ENCODE data around the gene RBM19.
A peak's percentile ranks its signal among the peaks of the same experiment; 100 is the strongest.

RBM19 gene

GRCh38 chr12:113958108-113958507 lies 8.0 kb downstream of the RBM19 start:
- no peak for TF ChIP-seq FOXK2 (IDR thresholded peaks at IDR 0.05)
- no peak for TF ChIP-seq FOXA1 (IDR thresholded peaks at IDR 0.05)
- TF ChIP-seq TARDBP (IDR thresholded peaks at IDR 0.05), result no peak
- TF ChIP-seq HDGF (IDR thresholded peaks at IDR 0.05; ENCODE audit: borderline replicate concordance), result no peak
- TF ChIP-seq FOXM1 (IDR thresholded peaks at IDR 0.05; ENCODE audit: borderline replicate concordance), result no peak
- no peak for TF ChIP-seq NFRKB (IDR thresholded peaks at IDR 0.05)
- TF ChIP-seq LEF1 (IDR thresholded peaks at IDR 0.05; ENCODE audit: borderline replicate concordance), result no peak
- TF ChIP-seq SP1 (IDR thresholded peaks at IDR 0.05), result no peak
- no peak for TF ChIP-seq ZNF384 (IDR thresholded peaks at IDR 0.05)
- TF ChIP-seq BHLHE40 (IDR thresholded peaks at IDR 0.05; ENCODE audit: borderline replicate concordance), result no peak
- no peak for TF ChIP-seq PKNOX1 (IDR thresholded peaks at IDR 0.05)
- no peak for TF ChIP-seq ARNT (IDR thresholded peaks at IDR 0.05)
- no peak for TF ChIP-seq SUZ12 (IDR thresholded peaks at IDR 0.05)
- no peak for TF ChIP-seq CTBP1 (IDR thresholded peaks at IDR 0.05; ENCODE audit: borderline replicate concordance)
- ChIA-PET POLR2A (interaction anchor here (1.5 kb wide), 1 partner anchor 8 kb away, joined by 3 read pairs; the partner anchor contains the start of gene RBM19), CTCF (no interaction called here)
- DNase-seq (ENCODE audit: extremely low spot score), result no peak

GRCh38 chr12:113957627-113958026 lies 8.5 kb downstream of the RBM19 start:
- TF ChIP-seq LEF1 (IDR thresholded peaks at IDR 0.05; ENCODE audit: borderline replicate concordance), result no peak
- TF ChIP-seq CTBP1 (IDR thresholded peaks at IDR 0.05; ENCODE audit: borderline replicate concordance), result no peak
- no peak for TF ChIP-seq NFRKB (IDR thresholded peaks at IDR 0.05)
- no peak for TF ChIP-seq FOXK2 (IDR thresholded peaks at IDR 0.05)
- TF ChIP-seq PKNOX1 (IDR thresholded peaks at IDR 0.05), result no peak
- ChIA-PET CTCF (no interaction called here), POLR2A (interaction anchor here (1.5 kb wide), 1 partner anchor 9 kb away, joined by 3 read pairs; the partner anchor contains the start of gene RBM19)
- DNase-seq (ENCODE audit: extremely low spot score), result no peak

- TF ChIP-seq FOXK2 (IDR thresholded peaks at IDR 0.05), result no peak
- no peak for TF ChIP-seq CTBP1 (IDR thresholded peaks at IDR 0.05; ENCODE audit: borderline replicate concordance)
- TF ChIP-seq TARDBP (IDR thresholded peaks at IDR 0.05), result no peak
- no peak for TF ChIP-seq FOXM1 (IDR thresholded peaks at IDR 0.05; ENCODE audit: borderline replicate concordance)
- no peak for TF ChIP-seq SP1 (IDR thresholded peaks at IDR 0.05)
- no peak for TF ChIP-seq NFRKB (IDR thresholded peaks at IDR 0.05)
- no peak for TF ChIP-seq FOXA1 (IDR thresholded peaks at IDR 0.05)
- no peak for TF ChIP-seq L3MBTL2 (conservative IDR thresholded peaks at IDR 0.05)
- DNase-seq (ENCODE audit: extremely low spot score), result peak; percentile 59
- ChIA-PET POLR2A (no interaction called here), CTCF (interaction anchor here (0.6 kb wide), 1 partner anchor 11 kb away, joined by 4 read pairs; no protein-coding TSS in a partner anchor)
Measured at GRCh38 chr12:113955109-113955970, 10.8 kb downstream of the RBM19 start.

- CTCF ChIA-PET, result no interaction called here
- POLR2A ChIA-PET, result no interaction called here
- DNase-seq (ENCODE audit: extremely low spot score), result no peak
- TF ChIP-seq BHLHE40 (IDR thresholded peaks at IDR 0.05; ENCODE audit: borderline replicate concordance), result no peak
Measured at GRCh38 chr12:113954547-113954946, 11.6 kb downstream of the RBM19 start.

- ChIA-PET POLR2A (interaction anchor here (1.0 kb wide), 1 partner anchor 64 kb away, joined by 3 read pairs; no protein-coding TSS in a partner anchor), CTCF (no interaction called here)
- TF ChIP-seq FOXM1 (IDR thresholded peaks at IDR 0.05; ENCODE audit: borderline replicate concordance), result no peak
- TF ChIP-seq ELF4 (IDR thresholded peaks at IDR 0.05), result no peak
- TF ChIP-seq SUZ12 (IDR thresholded peaks at IDR 0.05), result no peak
- TF ChIP-seq NFRKB (IDR thresholded peaks at IDR 0.05), result no peak
- TF ChIP-seq FOXK2 (IDR thresholded peaks at IDR 0.05), result no peak
- no peak for TF ChIP-seq PKNOX1 (IDR thresholded peaks at IDR 0.05)
- no peak for TF ChIP-seq ARNT (IDR thresholded peaks at IDR 0.05)
- TF ChIP-seq SP1 (IDR thresholded peaks at IDR 0.05), result no peak
- TF ChIP-seq BHLHE40 (IDR thresholded peaks at IDR 0.05; ENCODE audit: borderline replicate concordance), result no peak
- no peak for DNase-seq (ENCODE audit: extremely low spot score)
Measured at GRCh38 chr12:113950873-113951272, 15.3 kb downstream of the RBM19 start.

- no peak for TF ChIP-seq SP1 (IDR thresholded peaks at IDR 0.05)
- no peak for TF ChIP-seq FOXM1 (IDR thresholded peaks at IDR 0.05; ENCODE audit: borderline replicate concordance)
- TF ChIP-seq PKNOX1 (IDR thresholded peaks at IDR 0.05), result no peak
- TF ChIP-seq ARNT (IDR thresholded peaks at IDR 0.05), result no peak
- TF ChIP-seq NFRKB (IDR thresholded peaks at IDR 0.05), result no peak
- TF ChIP-seq L3MBTL2 (conservative IDR thresholded peaks at IDR 0.05), result no peak
- TF ChIP-seq ZNF384 (IDR thresholded peaks at IDR 0.05), result no peak
- no peak for TF ChIP-seq FOXA1 (IDR thresholded peaks at IDR 0.05)
- no peak for TF ChIP-seq HDGF (IDR thresholded peaks at IDR 0.05; ENCODE audit: borderline replicate concordance)
- TF ChIP-seq FOXK2 (IDR thresholded peaks at IDR 0.05), result no peak
- no peak for TF ChIP-seq ELF4 (IDR thresholded peaks at IDR 0.05)
- TF ChIP-seq CTBP1 (IDR thresholded peaks at IDR 0.05; ENCODE audit: borderline replicate concordance), result no peak
- TF ChIP-seq TARDBP (IDR thresholded peaks at IDR 0.05), result no peak
- no peak for TF ChIP-seq LEF1 (IDR thresholded peaks at IDR 0.05; ENCODE audit: borderline replicate concordance)
- TF ChIP-seq BHLHE40 (IDR thresholded peaks at IDR 0.05; ENCODE audit: borderline replicate concordance), result no peak
- TF ChIP-seq SUZ12 (IDR thresholded peaks at IDR 0.05), result no peak
- ChIA-PET CTCF (no interaction called here), POLR2A (no interaction called here)
Measured at GRCh38 chr12:113949321-113950305, 16.5 kb downstream of the RBM19 start.

More at GRCh38 chr12:113949321-113950305, 16.5 kb downstream of the RBM19 start:
- DNase-seq (ENCODE audit: extremely low spot score), result no peak
